NCI-H1048 (cell line): Measurements from ENCODE around the gene PHLDA2.

Source experiments
- DNase-seq: peaks from one replicate; lab custom pipeline; 2025; lab: John Stamatoyannopoulos, UW

Gene PHLDA2

DNA sequence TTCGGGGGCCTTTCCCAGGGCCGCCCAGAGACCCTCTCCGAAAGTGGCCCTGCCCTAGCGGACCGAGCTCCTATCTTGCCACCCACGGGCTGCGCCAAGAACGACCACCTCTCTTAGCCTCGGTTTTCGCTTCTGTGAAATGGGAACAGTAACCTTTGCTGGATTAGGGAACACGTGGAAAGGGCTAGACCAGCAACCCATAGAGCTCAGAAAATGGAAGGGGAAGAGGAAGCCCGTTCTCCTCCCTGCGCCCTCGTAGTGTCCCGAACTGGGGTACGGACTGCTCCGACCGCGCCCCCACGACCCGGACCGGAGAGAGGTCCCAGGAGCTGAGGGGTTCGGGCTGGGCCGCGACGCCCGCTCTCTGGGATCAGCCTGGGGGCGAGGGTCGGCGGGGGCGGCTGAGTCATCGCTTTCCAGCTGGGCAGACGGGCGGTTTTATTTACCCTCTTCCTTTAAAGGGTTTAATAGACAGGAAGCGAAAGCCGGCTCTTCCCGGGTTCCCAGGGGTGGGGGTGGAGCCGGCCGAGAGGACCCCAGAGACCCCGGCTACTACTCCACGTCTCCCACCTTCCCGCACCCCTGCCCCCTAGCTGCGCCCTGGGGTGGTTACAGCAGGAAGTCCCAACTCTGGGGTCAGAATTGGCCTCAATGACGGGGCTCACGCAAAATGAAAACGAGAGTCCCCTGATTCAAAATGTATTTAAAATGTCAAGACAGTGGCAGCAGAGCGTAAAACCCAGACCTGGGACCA lies 907 bp upstream of the PHLDA2 start:
- no peak for DNase-seq

DNA sequence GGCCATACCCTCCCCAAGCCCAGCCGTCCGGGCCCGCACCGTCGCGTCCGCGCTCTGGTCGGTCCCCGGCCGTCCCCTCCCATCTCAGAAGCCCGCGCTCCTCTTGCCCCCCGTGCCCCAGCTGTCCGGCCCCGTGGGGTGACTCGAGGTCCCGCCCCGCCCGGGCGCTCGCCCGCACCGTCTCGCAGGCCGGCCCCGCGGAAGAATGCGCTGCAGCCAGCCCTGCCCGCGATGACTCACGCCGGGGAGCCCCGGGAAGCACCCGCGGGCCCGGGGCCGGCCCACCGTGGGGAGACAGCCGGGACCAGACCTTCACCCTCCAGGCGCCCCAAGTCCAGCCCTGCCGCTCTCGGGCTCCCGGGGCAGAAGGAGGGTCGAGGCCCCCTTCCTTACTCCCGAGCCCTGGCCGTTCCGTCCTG lies 320 bp upstream of the PHLDA2 start:
- DNase-seq: no peak

DNA sequence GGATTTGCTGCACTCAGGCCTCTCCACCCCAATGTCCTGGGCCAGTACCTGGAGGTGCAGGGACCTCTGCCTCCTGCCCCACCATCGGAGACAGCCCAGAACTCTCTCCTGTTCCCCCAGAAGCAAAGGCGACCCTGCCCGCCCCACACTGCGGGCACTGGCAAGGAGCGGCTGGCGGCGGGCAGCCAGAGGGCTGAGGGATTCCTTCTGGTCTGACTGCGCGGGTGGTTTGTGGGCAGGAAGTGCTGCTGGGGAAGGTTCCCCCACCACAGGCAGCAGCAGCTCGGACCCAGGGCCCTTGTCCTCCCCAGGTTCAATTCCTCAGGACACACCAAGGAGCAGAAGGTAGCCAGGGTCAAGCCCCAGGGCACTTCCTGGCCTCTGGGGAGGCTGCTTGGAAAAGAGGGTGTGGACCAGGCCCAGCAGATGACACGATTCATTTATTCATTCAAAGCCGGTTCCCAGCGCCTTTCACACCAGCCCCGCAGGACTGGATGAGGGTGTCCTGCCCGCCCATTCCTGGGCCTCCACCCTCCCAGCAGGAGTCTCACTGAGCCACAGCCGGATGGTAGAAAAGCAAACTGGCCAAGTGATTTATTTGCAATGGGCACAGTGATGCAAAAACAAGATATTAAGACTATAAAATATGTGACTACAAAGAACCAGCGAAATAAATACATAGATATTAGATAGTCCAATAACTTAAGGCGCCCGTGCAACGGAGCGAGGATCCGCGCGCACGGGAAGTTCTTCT lies 1.2 kb downstream of the PHLDA2 start:
- no peak for DNase-seq

- DNase-seq: no peak
Observed at GRCh38 chr11:2927121-2927800, 2.0 kb downstream of the PHLDA2 start.

DNA sequence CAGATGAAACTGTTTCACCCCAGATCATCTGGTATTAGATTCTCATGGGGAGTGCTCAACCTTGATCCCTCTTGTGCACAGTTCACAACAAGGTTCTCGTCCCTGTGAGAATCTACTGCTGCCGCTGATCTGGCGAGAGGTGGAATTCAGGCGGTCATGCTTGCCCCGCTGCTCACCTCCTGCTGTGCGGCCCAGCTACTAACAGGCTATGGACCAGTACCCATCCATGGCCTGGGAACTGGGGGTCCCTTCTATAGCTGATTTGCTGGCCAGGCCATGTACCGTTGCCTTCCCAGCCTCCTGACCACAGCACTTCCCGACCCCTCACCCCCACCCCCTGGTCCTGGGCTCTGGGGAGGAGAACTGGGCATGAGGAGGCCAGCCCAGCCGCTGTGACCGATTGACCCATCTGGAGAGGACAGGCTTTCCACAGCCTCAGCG lies 2.6 kb downstream of the PHLDA2 start:
- DNase-seq: no peak

DNA sequence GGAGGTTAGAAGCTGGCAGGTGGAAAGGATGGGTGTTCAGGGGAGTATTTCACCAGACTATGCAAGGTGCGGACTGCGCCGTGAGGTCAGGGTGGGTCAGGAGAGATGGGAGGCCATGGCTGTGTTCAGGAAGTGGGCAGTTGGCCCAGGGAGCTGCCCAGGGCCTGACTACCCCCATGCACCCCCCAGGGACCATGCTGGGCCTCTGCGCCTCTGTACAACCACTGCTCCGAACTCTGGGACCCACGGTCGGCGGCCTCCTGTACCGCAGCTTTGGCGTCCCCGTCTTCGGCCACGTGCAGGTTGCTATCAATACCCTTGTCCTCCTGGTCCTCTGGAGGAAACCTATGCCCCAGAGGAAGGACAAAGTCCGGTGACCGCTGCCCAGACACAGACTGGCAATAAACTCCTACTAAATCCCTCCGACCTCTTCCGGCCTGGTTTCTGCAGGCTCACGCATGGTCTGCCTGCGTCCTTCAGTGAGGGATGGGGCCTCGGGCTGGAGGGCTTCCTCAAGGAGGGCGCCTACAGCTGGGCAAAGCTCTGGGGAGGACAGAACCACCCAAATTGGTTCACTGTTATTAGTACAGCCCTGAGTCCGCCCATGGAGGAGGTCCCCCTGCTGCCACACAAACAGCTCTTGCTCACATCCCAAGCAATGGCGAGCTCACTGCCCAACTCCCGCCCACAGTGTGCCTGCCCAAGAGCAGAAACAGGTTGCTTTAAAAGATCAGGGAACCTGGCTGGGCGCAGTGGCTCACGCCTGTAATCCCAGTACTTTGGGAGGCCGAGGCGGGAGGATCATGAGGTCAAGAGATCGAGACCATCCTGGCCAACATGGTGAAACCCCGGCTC lies 4.2 kb downstream of the PHLDA2 start:
- no peak for DNase-seq

GRCh38 chr11:2924381-2924780 lies 4.8 kb downstream of the PHLDA2 start:
- no peak for DNase-seq

DNA sequence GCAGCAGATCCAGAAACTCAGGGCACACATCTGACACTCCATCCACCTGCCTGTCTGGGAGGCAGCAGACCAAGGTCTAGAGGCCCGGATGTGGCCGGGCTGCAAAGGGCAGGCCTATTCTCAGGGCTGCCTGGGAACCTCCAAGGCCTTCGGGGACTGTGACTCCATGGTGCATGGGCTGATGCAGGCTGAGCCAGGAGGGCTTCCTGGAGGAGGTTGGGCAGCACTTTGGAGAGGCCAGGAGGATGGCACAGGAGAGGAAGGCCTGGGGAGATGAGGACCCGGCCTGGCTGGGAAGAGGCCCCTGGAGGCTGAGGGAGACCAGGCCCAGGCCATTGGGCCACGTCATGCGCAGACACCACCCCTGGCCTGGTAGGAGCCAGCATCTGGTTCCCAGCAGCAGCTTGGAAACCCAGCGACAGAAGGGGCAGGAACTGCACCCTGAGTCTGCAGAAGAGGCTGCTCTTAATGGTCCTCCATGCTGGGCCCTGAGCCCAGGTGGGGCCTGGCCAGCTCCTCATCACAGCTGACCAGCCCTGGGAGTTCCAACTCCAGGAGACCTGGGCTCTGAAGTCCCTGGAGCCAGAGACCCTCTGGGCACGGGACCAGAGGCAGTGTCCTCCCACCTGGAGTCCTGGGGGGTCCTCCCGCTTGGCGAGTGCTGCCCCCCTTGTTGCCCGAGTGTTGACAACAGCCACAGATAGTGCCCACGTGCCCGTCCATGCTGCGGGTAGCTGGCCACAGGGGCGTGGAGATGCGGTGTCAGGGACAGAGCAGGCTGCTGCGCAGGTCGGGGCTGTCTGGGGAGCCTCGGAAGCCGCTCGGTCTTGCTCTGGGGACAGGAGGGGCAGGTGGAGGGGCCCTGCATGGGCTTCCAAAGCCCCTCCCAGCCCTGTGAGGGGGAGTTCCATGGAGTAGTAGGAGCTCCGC lies 5.5 kb downstream of the PHLDA2 start:
- no peak for DNase-seq

DNA sequence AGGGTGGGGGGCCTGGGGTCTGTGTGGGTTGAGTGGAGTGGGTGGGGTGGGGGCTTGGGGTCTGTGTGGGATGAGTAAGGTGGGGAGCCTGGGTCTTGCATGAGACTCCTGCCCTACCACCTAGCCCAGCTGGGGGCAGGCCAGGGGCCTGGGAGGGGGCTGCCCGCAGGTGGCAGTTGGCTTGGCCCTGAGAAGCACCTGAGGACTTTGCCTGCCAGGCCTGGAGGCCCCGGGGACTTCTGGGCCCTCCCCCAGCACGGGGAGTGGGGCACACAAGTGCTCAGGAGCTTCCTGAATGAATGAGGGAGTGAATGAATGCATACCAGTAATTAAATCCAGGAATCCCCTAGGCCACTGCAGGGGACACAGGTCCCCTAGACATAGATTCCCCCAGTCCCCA lies 6.6 kb downstream of the PHLDA2 start:
- no peak for DNase-seq

DNA sequence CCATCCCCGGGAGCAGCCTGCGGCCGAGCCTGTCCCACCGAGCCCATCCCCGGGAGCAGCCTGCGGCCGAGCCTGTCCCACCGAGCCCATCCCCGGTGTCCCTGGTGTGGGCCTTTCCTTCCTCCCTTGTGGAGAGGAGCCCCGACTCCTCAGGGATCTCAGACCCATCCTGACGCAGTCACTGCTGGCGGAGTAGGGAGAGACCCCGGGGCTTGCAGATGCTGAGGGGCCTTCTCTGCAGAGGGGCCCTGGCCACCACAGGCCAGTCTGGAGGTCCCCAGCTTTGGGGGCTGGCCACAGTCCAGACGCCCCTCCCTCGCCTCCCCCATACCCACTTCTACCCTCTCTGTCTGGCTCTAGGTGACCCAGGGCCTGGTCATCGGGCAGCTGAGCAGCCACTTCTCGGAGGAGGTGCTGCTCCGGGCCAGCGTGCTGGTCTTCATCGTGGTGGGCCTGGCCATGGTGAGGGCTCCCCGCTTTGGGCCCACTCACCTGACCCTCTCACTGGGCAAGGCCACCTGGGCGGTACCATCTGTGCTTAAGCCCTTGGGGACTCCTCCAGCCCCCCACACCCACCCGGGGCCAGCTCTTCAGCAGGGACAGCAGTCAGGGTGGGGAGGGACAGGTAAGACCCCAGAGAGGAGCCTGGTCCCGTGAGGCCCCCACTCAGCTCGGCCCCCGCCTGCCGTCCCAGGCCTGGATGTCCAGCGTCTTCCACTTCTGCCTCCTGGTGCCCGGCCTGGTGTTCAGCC lies 7.3 kb downstream of the PHLDA2 start:
- DNase-seq: no peak

- no peak for DNase-seq
Observed at GRCh38 chr11:2921261-2921660, 8.0 kb downstream of the PHLDA2 start.

DNA sequence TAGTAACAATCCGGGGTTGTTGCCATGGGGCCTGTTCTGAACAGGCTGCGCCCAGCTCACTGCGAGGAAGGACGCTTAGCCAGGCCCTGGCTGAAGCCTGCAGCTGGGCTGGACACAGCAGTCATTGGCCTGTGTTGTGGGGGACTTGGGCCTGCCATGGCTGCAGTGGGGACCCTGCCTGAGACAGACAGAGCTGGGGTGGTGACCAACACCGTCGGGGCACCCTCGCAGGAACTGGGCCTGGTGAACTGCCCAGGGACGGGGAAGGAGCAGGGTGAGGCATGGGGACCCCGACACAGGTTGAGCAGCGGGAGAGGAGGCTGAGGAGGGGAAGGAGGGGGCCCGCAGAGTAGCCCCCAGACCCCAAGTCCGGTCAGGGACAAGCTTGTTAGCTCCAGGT lies 8.9 kb downstream of the PHLDA2 start:
- no peak for DNase-seq

DNA sequence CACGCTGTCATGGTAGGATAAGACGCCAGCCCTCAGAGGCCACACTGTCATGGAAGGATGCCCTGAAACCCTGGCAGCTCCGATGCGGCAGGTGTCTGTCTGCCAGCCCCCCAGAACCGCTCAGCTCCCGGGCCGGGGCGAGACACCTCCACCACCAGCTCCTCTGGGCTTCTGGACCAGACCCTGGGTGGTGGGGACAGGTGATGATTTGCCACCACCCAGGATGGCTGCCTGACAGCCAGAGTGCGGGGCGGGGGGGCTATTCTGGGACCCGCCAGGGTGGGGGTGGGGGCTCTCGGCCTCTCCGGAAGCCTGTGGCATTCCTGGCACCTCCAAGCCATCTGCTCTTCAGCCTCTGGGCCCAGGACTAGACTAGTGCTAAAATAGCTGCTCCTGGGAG lies 9.4 kb downstream of the PHLDA2 start:
- DNase-seq: no peak

DNA sequence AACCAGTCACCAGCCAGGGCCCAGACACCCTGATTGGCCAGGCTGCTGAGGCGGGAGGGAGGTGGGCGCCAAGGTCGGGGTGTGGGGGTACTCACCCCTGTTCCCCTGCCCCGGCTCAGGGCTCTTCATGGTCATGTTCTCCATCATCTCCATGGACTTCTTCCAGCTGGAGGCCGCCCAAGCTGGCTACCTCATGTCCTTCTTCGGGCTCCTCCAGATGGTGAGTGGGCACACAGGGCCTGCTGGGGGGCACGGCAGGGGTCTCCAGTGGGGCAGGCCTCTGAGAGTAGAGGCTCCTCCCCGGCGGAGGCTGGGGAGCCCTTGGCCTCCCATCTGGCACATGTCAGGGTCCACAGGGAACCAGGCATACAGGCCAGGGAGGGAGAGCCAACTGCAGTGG lies 10.0 kb downstream of the PHLDA2 start:
- DNase-seq: no peak

DNA sequence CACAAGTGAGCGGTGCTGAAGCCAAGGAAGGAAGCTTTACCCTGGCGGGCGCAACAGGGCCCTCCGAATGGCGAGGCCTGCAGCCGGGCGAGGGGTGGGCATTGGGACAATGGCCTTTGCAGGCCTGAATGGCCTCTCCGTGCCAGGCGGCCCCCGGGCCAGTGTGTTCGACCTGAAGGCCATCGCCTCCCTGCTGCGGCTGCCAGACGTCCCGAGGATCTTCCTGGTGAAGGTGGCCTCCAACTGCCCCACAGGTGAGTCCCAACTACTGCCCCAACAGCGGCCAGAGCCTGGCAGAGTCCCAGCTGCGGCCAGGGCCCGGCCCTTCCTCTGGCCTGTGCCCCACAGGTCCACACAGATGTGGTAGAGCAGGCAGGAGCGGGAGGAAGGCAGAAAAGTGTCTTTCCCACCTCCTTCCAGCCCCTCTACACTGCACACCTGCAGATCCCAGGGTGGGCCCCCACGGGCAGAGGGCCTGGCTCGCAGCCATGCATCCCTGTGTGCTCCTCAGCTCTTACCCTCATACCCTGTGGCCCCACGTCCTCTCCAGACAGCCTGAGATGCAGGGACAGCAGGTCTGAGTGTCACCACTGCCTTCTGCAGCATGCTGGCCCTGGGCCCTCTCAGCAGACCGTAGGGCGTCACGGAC lies 11.3 kb downstream of the PHLDA2 start:
- no peak for DNase-seq

GRCh38 chr11:2916892-2917645 lies 12.2 kb downstream of the PHLDA2 start:
- DNase-seq: no peak

GRCh38 chr11:2916114-2916891 lies 12.9 kb downstream of the PHLDA2 start:
- DNase-seq: no peak

- no peak for DNase-seq
Observed at GRCh38 chr11:2915473-2915872, 13.7 kb downstream of the PHLDA2 start.
